Measurements from ENCODE around the gene ANKFN1. TPM values are rescaled to one million over a fixed set of nuclear protein-coding genes. Genes with fewer than 3 reads are reported as not detected.

ANKFN1 gene
- polyA plus RNA-seq, 1 experiment = 0.04 TPM

GRCh38 chr17:56291226-56291805, 138.0 kb downstream of the ANKFN1 start:
- POLR2A ChIA-PET = no interaction called here
- no peak overlapping the region for H3K4me3 ChIP-seq (ENCODE audit: low read depth, low read length)
- DNase-seq (ENCODE audit: low read depth, low spot score) = no peak
- no peaks in the 10 kb centered on the region for H3K9me3 ChIP-seq (ENCODE audit: control insufficient read depth, insufficient read depth, low read length)
- no peak for TF ChIP-seq CTCF (IDR thresholded peaks at IDR 0.05; ENCODE audit: low read depth, low read length)
- CTCF ChIA-PET = no interaction called here
- H3K27ac ChIP-seq (ENCODE audit: low read depth, low read length) = no peak overlapping the region
- H3K27me3 ChIP-seq (ENCODE audit: control insufficient read depth, insufficient read depth, low read length) = no peaks in the 10 kb centered on the region

GRCh38 chr17:56292010-56292409, 138.7 kb downstream of the ANKFN1 start:
- POLR2A ChIA-PET = no interaction called here
- DNase-seq (ENCODE audit: low read depth, low spot score) = peak; percentile 20
- Histone ChIP-seq H3K9me3 (ENCODE audit: control insufficient read depth, insufficient read depth, low read length) (no peaks in the 10 kb centered on the region), H3K4me3 (ENCODE audit: low read depth, low read length) (no peak overlapping the region), H3K27me3 (ENCODE audit: control insufficient read depth, insufficient read depth, low read length) (no peaks in the 10 kb centered on the region), H3K27ac (ENCODE audit: low read depth, low read length) (peak overlapping the region; percentile 23)
- no peak for TF ChIP-seq CTCF (IDR thresholded peaks at IDR 0.05; ENCODE audit: low read depth, low read length)
- CTCF ChIA-PET = no interaction called here

GRCh38 chr17:56292578-56292977, 139.3 kb downstream of the ANKFN1 start:
- no peak overlapping the region for H3K27ac ChIP-seq (ENCODE audit: low read depth, low read length)
- H3K9me3 ChIP-seq (ENCODE audit: control insufficient read depth, insufficient read depth, low read length) = no peaks in the 10 kb centered on the region
- POLR2A ChIA-PET = no interaction called here
- CTCF ChIA-PET = no interaction called here
- no peaks in the 10 kb centered on the region for H3K27me3 ChIP-seq (ENCODE audit: control insufficient read depth, insufficient read depth, low read length)
- no peak overlapping the region for H3K4me3 ChIP-seq (ENCODE audit: low read depth, low read length)
- TF ChIP-seq CTCF (IDR thresholded peaks at IDR 0.05; ENCODE audit: low read depth, low read length) = no peak
- DNase-seq (ENCODE audit: low read depth, low spot score) = no peak

- peak; percentile 15 for DNase-seq (ENCODE audit: low read depth, low spot score)
- Histone ChIP-seq H3K4me3 (ENCODE audit: low read depth, low read length) (peak overlapping the region; percentile 5; the same call in 1 of the 2 replicates), H3K27ac (ENCODE audit: low read depth, low read length) (no peak overlapping the region), H3K27me3 (ENCODE audit: control insufficient read depth, insufficient read depth, low read length) (no peaks in the 10 kb centered on the region), H3K9me3 (ENCODE audit: control insufficient read depth, insufficient read depth, low read length) (no peaks in the 10 kb centered on the region)
- POLR2A ChIA-PET = no interaction called here
- no peak for TF ChIP-seq CTCF (IDR thresholded peaks at IDR 0.05; ENCODE audit: low read depth, low read length)
- CTCF ChIA-PET = no interaction called here
Measured at GRCh38 chr17:56297184-56297583, 143.9 kb downstream of the ANKFN1 start.

GRCh38 chr17:56298846-56299245, 145.6 kb downstream of the ANKFN1 start:
- H3K27me3 ChIP-seq (ENCODE audit: control insufficient read depth, insufficient read depth, low read length) = no peaks in the 10 kb centered on the region
- H3K4me3 ChIP-seq (ENCODE audit: low read depth, low read length) = no peak overlapping the region
- H3K9me3 ChIP-seq (ENCODE audit: control insufficient read depth, insufficient read depth, low read length) = no peaks in the 10 kb centered on the region
- POLR2A ChIA-PET = no interaction called here
- no peak for DNase-seq (ENCODE audit: low read depth, low spot score)
- no peak for TF ChIP-seq CTCF (IDR thresholded peaks at IDR 0.05; ENCODE audit: low read depth, low read length)
- CTCF ChIA-PET = interaction anchor here (1.3 kb wide), 1 partner anchor 20 kb away, joined by 4 read pairs; no protein-coding TSS in a partner anchor
- H3K27ac ChIP-seq (ENCODE audit: low read depth, low read length) = no peak overlapping the region

Data from AG04450 (cell line).